ENCODE measurements around the gene DLX6. TPM values are rescaled to one million over a fixed set of nuclear protein-coding genes. Genes with fewer than 3 reads are reported as not detected.

The DLX6 gene
- total RNA-seq, 6 experiments from 2014 or later, result not detected

DNA sequence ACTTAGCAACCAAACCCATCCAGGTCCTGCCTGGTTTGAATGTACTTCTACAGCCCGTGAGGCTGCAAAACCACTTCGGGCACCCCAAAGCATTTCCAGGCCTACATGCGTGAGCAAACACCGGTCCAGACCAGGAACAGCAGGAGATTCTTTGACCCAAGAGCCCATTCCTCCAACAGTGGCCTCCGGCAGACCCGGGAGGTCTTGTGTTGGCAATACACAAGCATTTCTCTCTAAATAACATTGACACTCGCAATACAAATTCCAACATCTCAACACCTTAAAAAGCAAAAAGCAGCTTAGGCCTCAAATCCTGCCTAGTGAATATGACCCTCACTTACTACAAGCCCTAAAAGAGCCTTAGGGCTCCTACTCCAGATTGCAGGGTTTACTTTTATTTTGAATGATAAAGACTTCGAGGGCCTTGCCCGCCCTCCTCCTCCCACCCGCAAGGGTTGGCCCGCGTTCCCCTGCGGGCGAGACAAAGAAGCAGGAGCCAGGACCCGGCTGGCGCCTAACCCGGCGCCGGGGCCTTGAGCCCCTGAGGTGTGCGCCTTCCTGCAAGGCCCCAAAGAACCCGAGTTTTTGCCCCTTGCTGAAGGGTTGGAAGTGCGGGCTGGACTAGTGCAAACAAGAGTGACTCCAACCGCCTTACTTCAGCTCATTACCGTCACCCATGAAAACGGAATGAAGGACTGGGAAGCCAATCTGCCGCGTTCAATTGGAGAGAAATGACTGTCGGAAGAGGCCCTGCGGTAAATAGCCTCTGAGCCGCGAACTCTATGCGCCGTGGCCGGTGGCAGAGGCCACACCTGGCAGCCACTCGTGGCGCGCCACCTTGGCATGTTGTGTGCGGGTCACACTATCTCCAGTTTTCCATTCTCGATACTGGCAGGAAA, 3.4 kb upstream of the DLX6 start:
- Histone ChIP-seq H3K27ac (no peak overlapping the region), H3K9me3 (no peaks in the 10 kb centered on the region), H3K4me3 (no peak overlapping the region), H3K36me3 (no peaks in the 10 kb centered on the region), H3K27me3 (peaks cover 11 to 69% of the 10 kb centered on the region in 2 donors), H3K4me1 (peaks cover 0 to 4% (median 0%) of the 10 kb centered on the region in 4 donors)
- intact Hi-C loops (cut with DNase I), result no loop called here
- DNase-seq, result no peak
- WGBS (ENCODE audit: insufficient coverage, low coverage, low lambda C conversion rate, missing lambda C conversion rate), result 34% methylated on average over 31 of the region's 39 CpGs
- no peak for TF ChIP-seq POLR2A (IDR thresholded peaks at IDR 0.05)
- TF ChIP-seq, protein P1, sequence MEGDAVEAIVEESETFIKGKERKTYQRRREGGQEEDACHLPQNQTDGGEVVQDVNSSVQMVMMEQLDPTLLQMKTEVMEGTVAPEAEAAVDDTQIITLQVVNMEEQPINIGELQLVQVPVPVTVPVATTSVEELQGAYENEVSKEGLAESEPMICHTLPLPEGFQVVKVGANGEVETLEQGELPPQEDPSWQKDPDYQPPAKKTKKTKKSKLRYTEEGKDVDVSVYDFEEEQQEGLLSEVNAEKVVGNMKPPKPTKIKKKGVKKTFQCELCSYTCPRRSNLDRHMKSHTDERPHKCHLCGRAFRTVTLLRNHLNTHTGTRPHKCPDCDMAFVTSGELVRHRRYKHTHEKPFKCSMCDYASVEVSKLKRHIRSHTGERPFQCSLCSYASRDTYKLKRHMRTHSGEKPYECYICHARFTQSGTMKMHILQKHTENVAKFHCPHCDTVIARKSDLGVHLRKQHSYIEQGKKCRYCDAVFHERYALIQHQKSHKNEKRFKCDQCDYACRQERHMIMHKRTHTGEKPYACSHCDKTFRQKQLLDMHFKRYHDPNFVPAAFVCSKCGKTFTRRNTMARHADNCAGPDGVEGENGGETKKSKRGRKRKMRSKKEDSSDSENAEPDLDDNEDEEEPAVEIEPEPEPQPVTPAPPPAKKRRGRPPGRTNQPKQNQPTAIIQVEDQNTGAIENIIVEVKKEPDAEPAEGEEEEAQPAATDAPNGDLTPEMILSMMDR (IDR thresholded peaks at IDR 0.05), result no peak
- no peak for ATAC-seq

DNA sequence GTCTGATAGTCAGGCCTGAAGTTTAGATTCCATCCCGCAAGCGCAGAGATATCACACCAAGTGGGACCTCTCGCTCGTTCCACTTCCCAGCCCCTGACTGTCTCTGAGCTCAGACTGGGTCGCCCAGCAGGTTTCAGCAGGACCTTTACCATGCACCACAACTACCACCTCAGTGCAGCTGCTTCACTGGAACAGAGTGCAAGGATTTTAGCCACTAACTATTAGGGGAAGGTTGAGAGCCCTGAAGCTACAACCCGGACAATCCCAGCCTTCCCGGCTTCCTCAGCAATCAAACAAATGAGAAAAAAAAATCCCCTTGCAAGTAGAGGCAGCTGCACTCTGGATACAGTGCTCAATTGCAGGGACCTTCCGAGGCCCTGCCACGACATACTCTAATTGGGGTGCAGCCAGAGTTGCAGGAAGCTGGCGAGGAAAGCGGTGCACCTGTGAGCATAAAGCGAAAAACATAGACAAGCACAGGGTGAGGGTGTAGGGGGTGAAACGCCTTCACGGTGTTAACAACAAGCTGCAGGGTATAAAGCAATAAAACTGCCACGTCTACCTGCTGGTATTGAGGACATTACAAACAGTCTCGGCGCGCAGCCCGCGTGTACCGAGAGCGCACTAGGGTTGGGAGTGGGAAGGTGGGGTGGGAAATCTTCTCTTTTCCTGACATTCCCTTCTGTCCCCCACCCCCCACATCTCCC, 2.6 kb upstream of the DLX6 start:
- 11% methylated on average over 13 of the region's 22 CpGs for WGBS (ENCODE audit: insufficient coverage, low coverage, low lambda C conversion rate, missing lambda C conversion rate)
- TF ChIP-seq POLR2A (IDR thresholded peaks at IDR 0.05), result no peak
- TF ChIP-seq, protein P1 (IDR thresholded peaks at IDR 0.05), result no peak
- H3K9me3 ChIP-seq, result no peaks in the 10 kb centered on the region
- intact Hi-C loops (cut with DNase I), result no loop called here
- H3K4me3 ChIP-seq, result no peak overlapping the region
- no peak overlapping the region for H3K27ac ChIP-seq
- DNase-seq (no peak), ATAC-seq (no peak)
- peaks cover 0 to 4% (median 0%) of the 10 kb centered on the region in 4 donors for H3K4me1 ChIP-seq
- H3K36me3 ChIP-seq, result no peaks in the 10 kb centered on the region
- H3K27me3 ChIP-seq, result peaks cover 11 to 69% of the 10 kb centered on the region in 2 donors

DNA sequence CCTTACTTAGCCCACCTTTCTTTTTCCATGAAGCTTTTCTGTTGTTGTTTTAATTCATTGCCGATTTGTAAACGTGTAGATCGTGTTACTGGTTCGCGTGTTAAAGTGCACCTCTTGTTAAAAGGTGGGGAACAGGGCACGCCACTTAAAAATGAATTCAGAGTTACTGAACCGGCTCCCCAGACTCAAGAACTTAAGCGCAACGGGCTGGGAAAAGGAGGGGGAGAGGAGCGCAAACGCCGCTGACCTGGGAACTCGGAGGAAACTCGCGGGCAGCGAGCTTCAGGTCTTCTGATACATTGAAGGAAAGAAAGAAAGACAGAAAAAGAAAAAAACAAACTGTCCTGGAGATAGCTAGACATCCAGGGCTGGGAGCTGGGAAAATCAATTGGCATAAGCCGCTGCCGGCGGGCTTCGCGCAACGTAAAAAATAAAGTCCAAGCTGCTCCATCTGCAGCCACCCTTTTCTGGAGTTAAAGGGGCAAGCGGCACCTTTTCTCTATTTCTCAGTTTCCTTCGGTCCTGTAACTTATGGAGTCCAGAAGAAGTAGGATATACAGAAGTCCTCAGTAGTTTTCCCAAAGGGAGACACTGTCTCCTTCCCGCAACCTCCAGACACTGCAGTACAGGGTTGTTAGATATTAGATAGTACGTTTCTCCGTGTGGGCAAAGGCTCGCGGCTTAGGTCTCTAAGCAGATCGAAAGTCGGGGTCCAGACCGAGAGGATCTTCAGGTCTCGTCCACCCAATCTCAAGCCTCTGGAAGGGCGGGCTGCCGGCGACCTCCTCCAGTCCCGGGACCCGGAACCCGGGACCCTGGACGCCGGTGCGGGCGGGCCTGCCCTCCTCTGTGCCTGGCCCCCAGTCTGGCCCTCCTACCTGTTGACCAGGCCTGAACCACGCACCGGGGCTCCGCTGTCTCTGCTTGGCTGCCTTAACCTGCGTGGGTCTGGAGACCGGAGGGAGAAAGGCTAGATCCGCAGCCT, 1.8 kb upstream of the DLX6 start:
- Histone ChIP-seq H3K9me3 (no peaks in the 10 kb centered on the region), H3K4me1 (peaks cover 0 to 4% (median 0%) of the 10 kb centered on the region in 4 donors), H3K4me3 (no peak overlapping the region), H3K27ac (no peak overlapping the region), H3K36me3 (no peaks in the 10 kb centered on the region), H3K27me3 (peaks cover 11 to 67% of the 10 kb centered on the region in 2 donors)
- 10% methylated on average over 42 of the region's 49 CpGs for WGBS (ENCODE audit: insufficient coverage, low coverage, low lambda C conversion rate, missing lambda C conversion rate)
- DNase-seq, result no peak
- no peak for TF ChIP-seq POLR2A (IDR thresholded peaks at IDR 0.05)
- TF ChIP-seq, protein P1 (IDR thresholded peaks at IDR 0.05), result no peak
- no peak for ATAC-seq
- intact Hi-C loops (cut with DNase I), result no loop called here

All from right lobe of liver (tissue), 6 donors.